NCI-H446 (cell line): ENCODE measurements around the gene CDH26.
A peak's percentile ranks its signal among the peaks of the same experiment; 100 is the strongest.

Experiments
- DNase-seq, 2 experiments: peaks; one replicate each; lab custom pipeline; 2025; lab: John Stamatoyannopoulos, UW

CDH26 gene

GRCh38 chr20:59958123-59958522 is at the start of gene CDH26:
Gene CDH26 (plus strand): TSS chr20:59958423. CDS start chr20:59958727, 304 bp downstream.
- DNase-seq = no peak

- DNase-seq = no peak
These were observed 49.4 kb upstream of the CDH26 start for GRCh38 chr20:59908855-59909254.

GRCh38 chr20:59911041-59911440 is 47.2 kb upstream of the CDH26 start:
- DNase-seq = no peak

GRCh38 chr20:59912609-59913008 is 45.6 kb upstream of the CDH26 start:
- no peak for DNase-seq

- no peak for DNase-seq
These were observed 37.3 kb upstream of the CDH26 start for GRCh38 chr20:59920944-59921343.

- no peak for DNase-seq
These were observed 34.7 kb upstream of the CDH26 start for GRCh38 chr20:59923514-59923913.

GRCh38 chr20:59925359-59925758 is 32.9 kb upstream of the CDH26 start:
- DNase-seq = no peak

- peak in 1 of 2 experiments; percentile 14 for DNase-seq
These were observed 32.3 kb upstream of the CDH26 start for GRCh38 chr20:59925899-59926298.

GRCh38 chr20:59931511-59932312 is 26.5 kb upstream of the CDH26 start:
- DNase-seq = no peak

GRCh38 chr20:59932616-59933295 is 25.5 kb upstream of the CDH26 start:
- DNase-seq = no peak

- no peak for DNase-seq
These were observed 24.9 kb upstream of the CDH26 start, which contains the start of gene SYCP2 for GRCh38 chr20:59933296-59933848. Gene SYCP2 (minus strand): TSS chr20:59933637. CDS start chr20:59922413, 11,224 bp downstream.

GRCh38 chr20:59933849-59934585 is 24.2 kb upstream of the CDH26 start:
- peak; percentile 55 to 82 for DNase-seq

- DNase-seq = no peak
These were observed 22.6 kb upstream of the CDH26 start for GRCh38 chr20:59935457-59936185.

- no peak for DNase-seq
These were observed 21.8 kb upstream of the CDH26 start for GRCh38 chr20:59936409-59936808.

- no peak for DNase-seq
These were observed 21.1 kb upstream of the CDH26 start for GRCh38 chr20:59937150-59937549.

GRCh38 chr20:59938221-59938620 is 20.0 kb upstream of the CDH26 start:
- no peak for DNase-seq

GRCh38 chr20:59938696-59939051 is 19.5 kb upstream of the CDH26 start:
- no peak for DNase-seq

GRCh38 chr20:59939052-59939878 is 19.0 kb upstream of the CDH26 start:
- no peak for DNase-seq

GRCh38 chr20:59939879-59940128 is 18.4 kb upstream of the CDH26 start:
- DNase-seq = no peak

- DNase-seq = peak; percentile 69 to 93
These were observed 17.9 kb upstream of the CDH26 start, which contains the start of the genes FAM217B and PPP1R3D for GRCh38 chr20:59940129-59940955. Gene FAM217B (plus strand): TSS chr20:59940389. CDS start chr20:59943944, 3,555 bp downstream. Gene PPP1R3D (minus strand): TSS chr20:59940305. CDS start chr20:59939931, 374 bp downstream.
